DMS79 treated with DMSO at 0.1 percent for 48 hours (cell line): Measurements from ENCODE around the gene SLC40A1.

ENCODE experiments used
- DNase-seq: peaks from one replicate; lab custom pipeline; 2025; lab: John Stamatoyannopoulos, UW

The SLC40A1 gene

DNA sequence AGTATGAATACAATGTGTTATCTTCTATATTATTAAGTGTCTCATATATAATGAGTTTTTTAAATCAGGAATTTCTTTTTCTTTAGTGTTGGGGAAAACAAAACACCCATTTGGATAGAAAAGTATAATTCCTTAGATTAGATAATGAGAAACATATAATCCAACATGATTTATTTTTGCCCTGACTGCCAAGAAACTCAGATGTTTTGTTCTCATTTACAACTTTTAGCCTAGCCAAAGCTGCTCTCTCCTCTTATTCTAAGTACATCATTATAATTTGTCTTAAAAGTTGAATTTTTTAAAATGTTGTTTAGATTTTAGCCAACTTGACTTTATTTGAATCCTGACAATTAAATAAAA is 68.6 kb downstream of the SLC40A1 start:
- no peak for DNase-seq

DNA sequence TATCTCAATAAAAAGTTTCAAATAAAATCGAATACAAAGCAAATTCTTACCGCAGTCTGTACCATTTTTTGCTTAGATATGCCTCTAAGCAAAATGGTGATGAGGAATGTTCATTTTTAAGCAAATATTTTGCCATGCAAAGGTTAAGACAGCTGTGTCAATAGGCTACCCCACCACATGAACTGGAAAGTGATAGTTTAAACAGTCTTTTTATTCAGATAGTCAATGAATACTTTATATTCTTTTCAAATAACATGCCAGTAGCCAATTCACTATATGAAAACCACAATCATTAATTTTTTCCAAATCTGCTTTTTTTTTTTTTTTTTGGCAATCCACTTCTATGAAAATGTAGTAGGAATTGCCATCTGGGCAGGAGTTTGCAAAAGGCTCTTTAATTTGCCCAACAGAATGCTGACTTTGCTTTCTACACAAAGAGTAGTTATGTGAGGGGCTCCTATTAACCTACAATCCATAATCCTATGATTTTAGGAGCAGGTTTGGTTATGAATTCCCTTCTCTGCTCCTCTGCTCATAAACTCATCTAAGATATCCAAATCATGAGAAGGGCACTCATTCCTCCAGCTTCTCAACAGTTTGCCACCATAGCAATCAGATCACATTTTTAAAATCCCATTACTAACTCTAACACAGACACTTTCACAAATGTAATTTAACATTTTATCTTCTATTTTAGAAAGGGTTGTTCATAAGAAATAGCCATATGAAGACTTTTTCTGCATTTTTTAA is 69.2 kb downstream of the SLC40A1 start:
- DNase-seq: no peak
